HEK293 (cell line): ENCODE results near the gene CLCNKA.
A peak's percentile ranks its signal among the peaks of the same experiment; 100 is the strongest.

Experiments used
- ELK4 ChIP-seq: IDR thresholded peaks from 2 replicates; pipeline ENCODE4 v1.6.1; 2011; ENCODE audit warnings: mild to moderate bottlenecking, low read depth, low read length, borderline replicate concordance
- KLF10 ChIP-seq: fragments of 450-650 bp; IDR thresholded peaks from 2 replicates; pipeline ENCODE4 v1.5.1; 2018; ENCODE audit warnings: missing biosample characterization, mild to moderate bottlenecking, missing genetic modification characterization
- KLF8 ChIP-seq: fragments of 450-650 bp; formaldehyde crosslinking; IDR thresholded peaks from 2 replicates; pipeline ENCODE4 v1.5.1; 2016; ENCODE audit warnings: missing biosample characterization, missing genetic modification characterization
- WT1 ChIP-seq: fragments of 450-650 bp; formaldehyde crosslinking; IDR thresholded peaks from 2 replicates; pipeline ENCODE4 v1.5.1; 2016; ENCODE audit warnings: missing biosample characterization, missing genetic modification characterization
- ZBTB20 ChIP-seq: fragments of 450-650 bp; formaldehyde crosslinking; IDR thresholded peaks from 2 replicates; pipeline ENCODE4 v1.5.1; 2016; ENCODE audit warnings: missing biosample characterization, missing genetic modification characterization
- ZBTB7A ChIP-seq: fragments of 450-650 bp; formaldehyde crosslinking; IDR thresholded peaks from 2 replicates; pipeline ENCODE4 v1.5.1; 2016; ENCODE audit warnings: low read depth, missing biosample characterization, missing genetic modification characterization
- ZFHX2 ChIP-seq: fragments of 450-650 bp; formaldehyde crosslinking; conservative IDR thresholded peaks from 2 replicates; pipeline ENCODE4 v1.5.1; 2016; ENCODE audit warnings: missing biosample characterization, missing genetic modification characterization
- ZIC2 ChIP-seq: fragments of 450-650 bp; formaldehyde crosslinking; IDR thresholded peaks from 2 replicates; pipeline ENCODE4 v1.5.1; 2016; ENCODE audit warnings: missing biosample characterization, missing genetic modification characterization
- ZNF146 ChIP-seq: fragments of 450-650 bp; formaldehyde crosslinking; IDR thresholded peaks from 2 replicates; pipeline ENCODE4 v1.5.1; 2016; ENCODE audit warnings: missing biosample characterization, missing genetic modification characterization
- ZNF16 ChIP-seq: fragments of 450-650 bp; formaldehyde crosslinking; IDR thresholded peaks from 2 replicates; pipeline ENCODE4 v1.5.1; 2016; ENCODE audit warnings: low read depth, missing biosample characterization, missing genetic modification characterization
- ZNF174 ChIP-seq: fragments of 450-650 bp; formaldehyde crosslinking; IDR thresholded peaks from 2 replicates; pipeline ENCODE4 v1.5.0; 2017; ENCODE audit warnings: missing biosample characterization, mild to moderate bottlenecking, missing genetic modification characterization
- ZNF18 ChIP-seq: fragments of 450-650 bp; formaldehyde crosslinking; IDR thresholded peaks from 2 replicates; pipeline ENCODE4 v1.5.1; 2016; ENCODE audit warnings: missing biosample characterization, missing genetic modification characterization
- ZNF211 ChIP-seq: fragments of 450-650 bp; formaldehyde crosslinking; IDR thresholded peaks from 2 replicates; pipeline ENCODE4 v1.5.1; 2016; ENCODE audit warnings: low read depth, missing biosample characterization, missing genetic modification characterization
- ZNF223 ChIP-seq: fragments of 450-650 bp; formaldehyde crosslinking; IDR thresholded peaks from 2 replicates; pipeline ENCODE4 v1.5.1; 2016; ENCODE audit warnings: missing biosample characterization, missing genetic modification characterization
- ZNF24 ChIP-seq: fragments of 450-650 bp; formaldehyde crosslinking; IDR thresholded peaks from 2 replicates; pipeline ENCODE4 v1.5.1; 2016; ENCODE audit warnings: missing biosample characterization, missing genetic modification characterization
- ZNF366 ChIP-seq: fragments of 450-650 bp; formaldehyde crosslinking; conservative IDR thresholded peaks from 2 replicates; pipeline ENCODE4 v1.5.1; 2016; ENCODE audit warnings: missing biosample characterization, missing genetic modification characterization
- ZNF391 ChIP-seq: fragments of 450-650 bp; formaldehyde crosslinking; IDR thresholded peaks from 2 replicates; pipeline ENCODE4 v1.5.1; 2016; ENCODE audit warnings: low read depth, missing biosample characterization, missing genetic modification characterization, borderline replicate concordance
- ZNF510 ChIP-seq: fragments of 450-650 bp; formaldehyde crosslinking; IDR thresholded peaks from 2 replicates; pipeline ENCODE4 v1.5.1; 2018; ENCODE audit warnings: mild to moderate bottlenecking, missing genetic modification characterization, missing biosample characterization; ENCODE audit not compliant: insufficient replicate concordance
- ZNF549 ChIP-seq: fragments of 450-650 bp; IDR thresholded peaks from 2 replicates; pipeline ENCODE4 v1.5.1; 2018; ENCODE audit warnings: missing biosample characterization, missing genetic modification characterization, mild to moderate bottlenecking, inconsistent platforms, moderate library complexity
- ZNF558 ChIP-seq: fragments of 450-650 bp; formaldehyde crosslinking; IDR thresholded peaks from 2 replicates; pipeline ENCODE4 v1.5.1; 2016; ENCODE audit warnings: missing biosample characterization, missing genetic modification characterization
- ZNF580 ChIP-seq: fragments of 450-650 bp; formaldehyde crosslinking; IDR thresholded peaks from 2 replicates; pipeline ENCODE4 v1.5.1; 2016; ENCODE audit warnings: missing biosample characterization, missing genetic modification characterization
- ZNF624 ChIP-seq: fragments of 450-650 bp; formaldehyde crosslinking; IDR thresholded peaks from 2 replicates; pipeline ENCODE4 v1.5.1; 2017; ENCODE audit warnings: missing biosample characterization, missing genetic modification characterization
- ZSCAN30 ChIP-seq: fragments of 450-650 bp; IDR thresholded peaks from 2 replicates; pipeline ENCODE4 v1.5.1; 2018; ENCODE audit warnings: missing biosample characterization, mild to moderate bottlenecking, missing genetic modification characterization, moderate library complexity
- ZXDB ChIP-seq: fragments of 450-650 bp; formaldehyde crosslinking; IDR thresholded peaks from 2 replicates; pipeline ENCODE4 v1.5.1; 2016; ENCODE audit warnings: missing biosample characterization, missing genetic modification characterization
- TF ChIP-seq, protein P1 (sequence below): fragments of 450-650 bp; formaldehyde crosslinking; optimal IDR thresholded peaks from 2 replicates; pipeline ENCODE3; 2016; ENCODE audit warnings: missing biosample characterization, mild to moderate bottlenecking, missing genetic modification characterization
- TF ChIP-seq, protein P2 (sequence below): fragments of 450-650 bp; formaldehyde crosslinking; IDR thresholded peaks from 2 replicates; pipeline ENCODE4 v1.5.1; 2016; ENCODE audit warnings: missing biosample characterization, missing genetic modification characterization
- TF ChIP-seq, protein P3 (sequence below): sonication (generic); formaldehyde crosslinking; IDR thresholded peaks from 2 replicates; pipeline ENCODE4 v1.8.1; 2022; ENCODE audit warnings: mild to moderate bottlenecking, moderate library complexity, missing genetic modification reagents
- TF ChIP-seq, protein P4 (sequence below): fragments of 450-650 bp; formaldehyde crosslinking; IDR thresholded peaks from 2 replicates; pipeline ENCODE4 v1.5.1; 2016; ENCODE audit warnings: missing biosample characterization, missing genetic modification characterization, low read depth
- TF ChIP-seq, protein P5 (sequence below): fragments of 450-650 bp; formaldehyde crosslinking; IDR thresholded peaks from 2 replicates; pipeline ENCODE4 v1.5.1; 2016; ENCODE audit warnings: missing biosample characterization, missing genetic modification characterization

Gene CLCNKA

GRCh38 chr1:15975358-15975804 lies 46.5 kb upstream of the CLCNKA start (continued):
- TF ChIP-seq ELK4, result no peak
- no peak for TF ChIP-seq ZNF510 (tag by site-specific recombination)
- TF ChIP-seq ZBTB7A (tag by site-specific recombination), result no peak
- no peak for TF ChIP-seq ZNF16 (tag by site-specific recombination)
- no peak for TF ChIP-seq ZIC2 (tag by site-specific recombination)
- TF ChIP-seq, protein P1, sequence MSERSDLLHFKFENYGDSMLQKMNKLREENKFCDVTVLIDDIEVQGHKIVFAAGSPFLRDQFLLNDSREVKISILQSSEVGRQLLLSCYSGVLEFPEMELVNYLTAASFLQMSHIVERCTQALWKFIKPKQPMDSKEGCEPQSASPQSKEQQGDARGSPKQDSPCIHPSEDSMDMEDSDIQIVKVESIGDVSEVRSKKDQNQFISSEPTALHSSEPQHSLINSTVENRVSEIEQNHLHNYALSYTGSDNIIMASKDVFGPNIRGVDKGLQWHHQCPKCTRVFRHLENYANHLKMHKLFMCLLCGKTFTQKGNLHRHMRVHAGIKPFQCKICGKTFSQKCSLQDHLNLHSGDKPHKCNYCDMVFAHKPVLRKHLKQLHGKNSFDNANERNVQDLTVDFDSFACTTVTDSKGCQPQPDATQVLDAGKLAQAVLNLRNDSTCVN (tag by site-specific recombination), result peak; percentile 54
- TF ChIP-seq ZNF174 (tag by site-specific recombination), result no peak
- no peak for TF ChIP-seq ZNF624 (tag by site-specific recombination)
- no peak for TF ChIP-seq ZNF549 (tag by site-specific recombination)
- no peak for TF ChIP-seq KLF10 (tag by site-specific recombination)
- no peak for TF ChIP-seq ZNF211 (tag by site-specific recombination)
- TF ChIP-seq, protein P2, sequence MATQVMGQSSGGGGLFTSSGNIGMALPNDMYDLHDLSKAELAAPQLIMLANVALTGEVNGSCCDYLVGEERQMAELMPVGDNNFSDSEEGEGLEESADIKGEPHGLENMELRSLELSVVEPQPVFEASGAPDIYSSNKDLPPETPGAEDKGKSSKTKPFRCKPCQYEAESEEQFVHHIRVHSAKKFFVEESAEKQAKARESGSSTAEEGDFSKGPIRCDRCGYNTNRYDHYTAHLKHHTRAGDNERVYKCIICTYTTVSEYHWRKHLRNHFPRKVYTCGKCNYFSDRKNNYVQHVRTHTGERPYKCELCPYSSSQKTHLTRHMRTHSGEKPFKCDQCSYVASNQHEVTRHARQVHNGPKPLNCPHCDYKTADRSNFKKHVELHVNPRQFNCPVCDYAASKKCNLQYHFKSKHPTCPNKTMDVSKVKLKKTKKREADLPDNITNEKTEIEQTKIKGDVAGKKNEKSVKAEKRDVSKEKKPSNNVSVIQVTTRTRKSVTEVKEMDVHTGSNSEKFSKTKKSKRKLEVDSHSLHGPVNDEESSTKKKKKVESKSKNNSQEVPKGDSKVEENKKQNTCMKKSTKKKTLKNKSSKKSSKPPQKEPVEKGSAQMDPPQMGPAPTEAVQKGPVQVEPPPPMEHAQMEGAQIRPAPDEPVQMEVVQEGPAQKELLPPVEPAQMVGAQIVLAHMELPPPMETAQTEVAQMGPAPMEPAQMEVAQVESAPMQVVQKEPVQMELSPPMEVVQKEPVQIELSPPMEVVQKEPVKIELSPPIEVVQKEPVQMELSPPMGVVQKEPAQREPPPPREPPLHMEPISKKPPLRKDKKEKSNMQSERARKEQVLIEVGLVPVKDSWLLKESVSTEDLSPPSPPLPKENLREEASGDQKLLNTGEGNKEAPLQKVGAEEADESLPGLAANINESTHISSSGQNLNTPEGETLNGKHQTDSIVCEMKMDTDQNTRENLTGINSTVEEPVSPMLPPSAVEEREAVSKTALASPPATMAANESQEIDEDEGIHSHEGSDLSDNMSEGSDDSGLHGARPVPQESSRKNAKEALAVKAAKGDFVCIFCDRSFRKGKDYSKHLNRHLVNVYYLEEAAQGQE (tag by site-specific recombination), result 0 out of 2 replicates have a peak, but pooled peaks have one; percentile 14
- TF ChIP-seq, protein P3, sequence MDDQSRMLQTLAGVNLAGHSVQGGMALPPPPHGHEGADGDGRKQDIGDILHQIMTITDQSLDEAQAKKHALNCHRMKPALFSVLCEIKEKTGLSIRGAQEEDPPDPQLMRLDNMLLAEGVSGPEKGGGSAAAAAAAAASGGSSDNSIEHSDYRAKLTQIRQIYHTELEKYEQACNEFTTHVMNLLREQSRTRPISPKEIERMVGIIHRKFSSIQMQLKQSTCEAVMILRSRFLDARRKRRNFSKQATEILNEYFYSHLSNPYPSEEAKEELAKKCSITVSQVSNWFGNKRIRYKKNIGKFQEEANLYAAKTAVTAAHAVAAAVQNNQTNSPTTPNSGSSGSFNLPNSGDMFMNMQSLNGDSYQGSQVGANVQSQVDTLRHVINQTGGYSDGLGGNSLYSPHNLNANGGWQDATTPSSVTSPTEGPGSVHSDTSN (CRISPR knock-in tag), result no peak
- TF ChIP-seq ZXDB, result no peak
- no peak for TF ChIP-seq ZNF223 (tag by site-specific recombination)
- TF ChIP-seq, protein P4, sequence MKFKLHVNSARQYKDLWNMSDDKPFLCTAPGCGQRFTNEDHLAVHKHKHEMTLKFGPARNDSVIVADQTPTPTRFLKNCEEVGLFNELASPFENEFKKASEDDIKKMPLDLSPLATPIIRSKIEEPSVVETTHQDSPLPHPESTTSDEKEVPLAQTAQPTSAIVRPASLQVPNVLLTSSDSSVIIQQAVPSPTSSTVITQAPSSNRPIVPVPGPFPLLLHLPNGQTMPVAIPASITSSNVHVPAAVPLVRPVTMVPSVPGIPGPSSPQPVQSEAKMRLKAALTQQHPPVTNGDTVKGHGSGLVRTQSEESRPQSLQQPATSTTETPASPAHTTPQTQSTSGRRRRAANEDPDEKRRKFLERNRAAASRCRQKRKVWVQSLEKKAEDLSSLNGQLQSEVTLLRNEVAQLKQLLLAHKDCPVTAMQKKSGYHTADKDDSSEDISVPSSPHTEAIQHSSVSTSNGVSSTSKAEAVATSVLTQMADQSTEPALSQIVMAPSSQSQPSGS, result no peak
- TF ChIP-seq ZNF580, result no peak
- TF ChIP-seq ZFHX2 (tag by site-specific recombination), result peak; percentile 96
- peak; percentile 81 for TF ChIP-seq ZNF18 (tag by site-specific recombination)
- peak; percentile 64 for TF ChIP-seq ZNF24 (tag by site-specific recombination)
- peak; percentile 16; the same call in 1 of the 2 replicates for TF ChIP-seq ZSCAN30
- TF ChIP-seq ZBTB20, result peak; percentile 65; the same call in 1 of the 2 replicates
- TF ChIP-seq WT1 (tag by site-specific recombination), result no peak
- no peak for TF ChIP-seq ZNF391 (tag by site-specific recombination)
- TF ChIP-seq ZNF146 (tag by site-specific recombination), result no peak
- TF ChIP-seq KLF8 (tag by site-specific recombination), result no peak
- 0 out of 2 replicates have a peak, but pooled peaks have one; percentile 11 for TF ChIP-seq ZNF366 (tag by site-specific recombination)
- TF ChIP-seq ZNF558 (tag by site-specific recombination), result no peak
- TF ChIP-seq, protein P5, sequence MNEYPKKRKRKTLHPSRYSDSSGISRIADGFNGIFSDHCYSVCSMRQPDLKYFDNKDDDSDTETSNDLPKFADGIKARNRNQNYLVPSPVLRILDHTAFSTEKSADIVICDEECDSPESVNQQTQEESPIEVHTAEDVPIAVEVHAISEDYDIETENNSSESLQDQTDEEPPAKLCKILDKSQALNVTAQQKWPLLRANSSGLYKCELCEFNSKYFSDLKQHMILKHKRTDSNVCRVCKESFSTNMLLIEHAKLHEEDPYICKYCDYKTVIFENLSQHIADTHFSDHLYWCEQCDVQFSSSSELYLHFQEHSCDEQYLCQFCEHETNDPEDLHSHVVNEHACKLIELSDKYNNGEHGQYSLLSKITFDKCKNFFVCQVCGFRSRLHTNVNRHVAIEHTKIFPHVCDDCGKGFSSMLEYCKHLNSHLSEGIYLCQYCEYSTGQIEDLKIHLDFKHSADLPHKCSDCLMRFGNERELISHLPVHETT (tag by site-specific recombination), result no peak
